Left colon (tissue), 2 donors: Measurements from ENCODE around the gene MYL7. TPM values are rescaled to one million over a fixed set of nuclear protein-coding genes. Genes with fewer than 3 reads are reported as not detected.

Source experiments
- ATAC-seq: fragments of 200-7000 bp; cut with Tn5 transposase; one replicate; pipeline ENCODE4 v1.9.1; 2020; ENCODE audit warnings: mild to moderate bottlenecking, moderate library complexity
- DNase-seq, 2 donors: peaks; one replicate each; pipeline ENCODE4 v3.0.0-alpha.2; 2020
- intact Hi-C, 2 donors: fragments of 100-400 bp; cut with DNase I in 1 of 2; cut with micrococcal nuclease in 1 of 2; formaldehyde crosslinking; loops; one replicate each; pipeline versions ENCODE4 v1.11.2 to v1.14.0; 2022; cut with DNase I, micrococcal nuclease
- total RNA-seq, 2 donors: library from RNA; stranded (reverse); fragmentation: NEBNext Ultra II Directional; extraction: Animal tissue kit (Norgen Biotek cat#: 25700); gene quantifications; one replicate each; pipeline ENCODE4 v1.2.1, GENCODE V29; 2021
- donor health status: DM: no; HTN: no; CAD: no.
- donor health status: DM: yes; HTN: yes; CAD: no.

The MYL7 gene
- total RNA-seq, 2 donors from 2014 or later = not detected

- intact Hi-C loops = no loop called here
- ATAC-seq (no peak), DNase-seq (no peak)
Measured at GRCh38 chr7:44107116-44107960, 33.8 kb downstream of the MYL7 start.

- ATAC-seq (no peak), DNase-seq (no peak)
- intact Hi-C loops = no loop called here
Measured at GRCh38 chr7:44106311-44107065, 34.6 kb downstream of the MYL7 start.

GRCh38 chr7:44105832-44106231 lies 35.3 kb downstream of the MYL7 start:
- ATAC-seq (no peak), DNase-seq (no peak)
- intact Hi-C loops = no loop called here

- ATAC-seq = no peak
- no peak for DNase-seq
- intact Hi-C loops = no loop called here
Measured at GRCh38 chr7:44104860-44105771, 36.0 kb downstream of the MYL7 start.

GRCh38 chr7:44103923-44104859 lies 36.9 kb downstream of the MYL7 start, which contains the start of gene AEBP1:
TSS of gene AEBP1 (plus strand) at chr7:44104345. CDS start at chr7:44104666, 321 bp downstream.
- intact Hi-C loops = no loop called here
- no peak for DNase-seq

GRCh38 chr7:44103566-44103922 lies 37.6 kb downstream of the MYL7 start:
- intact Hi-C loops = no loop called here
- no peak for ATAC-seq
- no peak for DNase-seq

More at GRCh38 chr7:44103923-44104859, 36.9 kb downstream of the MYL7 start, which contains the start of gene AEBP1:
- ATAC-seq = no peak

GRCh38 chr7:44102846-44103565 lies 38.1 kb downstream of the MYL7 start:
- no peak for ATAC-seq
- no peak for DNase-seq
- intact Hi-C loops = no loop called here

- DNase-seq (no peak), ATAC-seq (no peak)
- intact Hi-C loops = no loop called here
Measured at GRCh38 chr7:44101966-44102845, 38.9 kb downstream of the MYL7 start.

GRCh38 chr7:44101303-44101965 lies 39.7 kb downstream of the MYL7 start:
- no peak for DNase-seq
- intact Hi-C loops = no loop called here
- ATAC-seq = no peak

- no peak for DNase-seq
- ATAC-seq = no peak
- intact Hi-C loops = no loop called here
Measured at GRCh38 chr7:44100458-44101302, 40.5 kb downstream of the MYL7 start.

GRCh38 chr7:44099669-44100068 lies 41.5 kb downstream of the MYL7 start:
- no peak for ATAC-seq
- intact Hi-C loops = no loop called here
- DNase-seq = no peak

- ATAC-seq = no peak
Measured at GRCh38 chr7:44098092-44099068, 42.8 kb downstream of the MYL7 start.

GRCh38 chr7:44097064-44097932 lies 43.8 kb downstream of the MYL7 start:
- ATAC-seq (no peak), DNase-seq (no peak)
- intact Hi-C loops = no loop called here

More at GRCh38 chr7:44098092-44099068, 42.8 kb downstream of the MYL7 start:
- no peak for DNase-seq
- intact Hi-C loops = no loop called here
